NCI-H1436 (cell line): ENCODE measurements around the gene TSR3.
A peak's percentile ranks its signal among the peaks of the same experiment; 100 is the strongest.

Experiments
- DNase-seq: peaks from one replicate; lab custom pipeline; 2025; lab: John Stamatoyannopoulos, UW

Gene TSR3

DNA sequence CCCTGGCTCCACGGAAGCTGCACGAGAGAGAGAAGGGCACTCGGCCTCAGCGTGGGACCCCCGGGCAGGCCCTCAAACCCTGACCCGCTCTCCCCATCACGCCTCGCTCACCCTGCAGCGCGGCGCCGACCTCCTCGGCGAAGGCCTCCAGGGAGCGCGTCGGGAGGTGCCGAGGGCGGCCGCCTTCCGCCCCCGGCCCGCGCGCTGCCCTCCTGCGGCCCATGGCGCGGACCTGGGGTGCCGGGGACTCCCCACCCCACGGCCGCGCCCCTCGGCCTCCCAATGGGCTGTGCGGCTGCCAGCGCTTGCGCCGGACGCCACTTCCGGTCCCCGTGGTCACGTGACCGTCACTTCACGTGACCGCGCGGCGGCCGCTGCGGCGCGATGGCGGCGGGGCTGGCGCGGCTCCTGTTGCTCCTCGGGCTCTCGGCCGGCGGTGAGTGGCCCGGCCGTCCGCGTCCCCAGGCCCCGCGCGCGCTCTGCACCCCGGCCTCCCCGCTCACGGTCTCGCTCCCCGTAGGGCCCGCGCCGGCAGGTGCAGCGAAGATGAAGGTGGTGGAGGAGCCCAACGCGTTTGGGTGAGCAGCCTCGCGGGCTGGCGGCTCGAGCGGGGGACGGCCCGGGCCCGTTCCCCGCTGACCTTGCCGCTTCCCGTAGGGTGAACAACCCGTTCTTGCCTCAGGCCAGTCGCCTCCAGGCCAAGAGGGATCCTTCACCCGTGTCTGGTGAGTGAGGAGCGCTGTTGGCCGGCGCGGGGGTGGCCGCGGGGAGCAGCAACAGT is at the start of gene TSR3, which contains the start of gene GNPTG:
Gene TSR3, minus strand, starts transcription at position 297 of the 781 bp plus-strand sequence. Its CDS starts 74 bp downstream, at position 223.
Gene GNPTG, plus strand, starts transcription at position 350 of the 781 bp plus-strand sequence. Its CDS starts 35 bp downstream, at position 385.
- peak; percentile 82 for DNase-seq

DNA sequence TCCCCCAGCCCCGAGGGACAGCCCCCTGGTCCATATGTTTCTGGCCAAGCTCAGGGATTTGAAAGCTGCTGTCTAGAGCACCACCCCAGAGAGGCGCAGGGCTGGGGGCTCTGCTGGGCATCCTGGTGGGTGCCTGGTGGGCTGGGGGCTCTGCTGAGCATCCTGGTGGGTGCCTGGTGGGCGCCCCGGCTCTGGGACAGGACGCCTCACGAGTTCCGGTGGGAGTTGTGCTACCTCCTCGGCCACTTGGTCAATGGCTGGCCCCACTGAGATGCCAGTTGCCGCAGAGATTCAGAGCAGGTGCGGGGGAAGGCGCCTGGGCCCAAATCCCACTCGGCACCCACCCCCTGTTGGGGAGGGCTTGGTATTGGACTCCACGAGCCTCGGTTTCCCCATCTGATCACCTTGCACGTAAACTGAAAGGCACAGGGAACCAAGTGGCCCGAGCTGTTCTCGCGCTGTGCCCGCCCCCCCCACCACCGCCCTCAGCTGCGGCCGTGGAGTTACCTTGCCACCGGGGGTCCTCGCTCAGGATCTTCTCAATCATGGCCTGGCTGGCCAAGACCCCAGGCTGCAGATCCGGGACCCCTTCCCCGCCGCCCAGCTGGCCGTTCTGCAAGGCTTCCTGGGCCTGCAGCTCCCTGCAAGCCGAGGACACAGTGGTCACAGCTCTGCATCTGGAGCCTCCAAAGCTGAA is 49.5 kb upstream of the TSR3 start:
- no peak for DNase-seq

DNA sequence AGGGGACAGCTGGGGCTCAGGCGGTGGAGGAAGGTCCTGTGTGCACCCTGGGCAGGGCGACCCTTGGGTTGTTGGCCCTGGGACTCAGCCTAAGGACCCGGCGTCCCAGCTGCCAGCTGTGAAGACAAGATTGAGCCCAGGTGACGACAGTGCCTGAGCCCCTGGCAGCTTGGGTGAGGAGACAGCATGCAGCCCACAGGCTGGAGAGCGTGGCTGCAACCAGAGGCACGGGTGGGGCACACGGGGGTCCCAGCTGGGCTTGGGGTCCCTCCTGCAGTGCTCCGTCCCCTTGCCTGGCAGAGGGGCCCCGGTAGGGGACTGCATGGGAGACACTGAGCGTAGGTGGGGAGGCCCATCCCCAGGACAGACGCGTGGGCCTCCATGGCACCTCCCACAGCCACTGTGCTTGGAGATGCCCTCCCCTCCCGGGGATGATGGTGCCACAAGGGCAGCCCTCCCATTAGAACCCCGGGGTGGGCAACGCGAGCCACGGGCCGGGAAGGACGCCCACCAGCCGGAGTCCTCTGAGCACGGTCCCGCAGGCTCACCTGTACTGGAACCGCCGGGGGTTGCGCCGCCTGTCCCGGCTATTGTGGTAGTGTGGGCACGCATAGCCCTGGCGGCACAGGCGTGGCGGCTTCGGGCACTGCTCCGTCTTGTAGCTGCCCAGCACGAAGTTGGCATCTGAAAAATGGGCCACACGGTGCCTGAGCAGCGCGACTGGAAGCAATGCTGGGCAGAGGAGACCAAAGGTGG is 47.3 kb upstream of the TSR3 start:
- no peak for DNase-seq

DNA sequence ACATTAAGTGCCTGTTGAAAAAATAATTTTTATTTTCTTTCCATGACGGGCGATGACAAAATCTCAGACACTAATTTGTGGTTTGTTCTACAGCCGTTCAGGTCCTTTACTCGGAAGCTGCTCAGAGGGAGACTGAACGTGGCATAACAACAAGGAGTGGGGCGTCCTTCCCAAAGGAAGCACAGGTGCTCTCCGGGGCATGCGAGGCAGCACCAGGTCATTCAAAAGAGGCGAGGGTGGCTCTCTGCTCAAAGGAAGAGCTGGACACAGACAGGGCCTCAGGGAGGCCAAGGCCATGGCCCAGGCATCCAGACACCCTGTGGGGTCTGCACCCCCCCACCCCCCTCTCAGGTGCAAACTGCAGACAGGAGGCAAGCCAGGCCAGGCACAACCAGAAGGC is 46.7 kb upstream of the TSR3 start:
- DNase-seq, result no peak

DNA sequence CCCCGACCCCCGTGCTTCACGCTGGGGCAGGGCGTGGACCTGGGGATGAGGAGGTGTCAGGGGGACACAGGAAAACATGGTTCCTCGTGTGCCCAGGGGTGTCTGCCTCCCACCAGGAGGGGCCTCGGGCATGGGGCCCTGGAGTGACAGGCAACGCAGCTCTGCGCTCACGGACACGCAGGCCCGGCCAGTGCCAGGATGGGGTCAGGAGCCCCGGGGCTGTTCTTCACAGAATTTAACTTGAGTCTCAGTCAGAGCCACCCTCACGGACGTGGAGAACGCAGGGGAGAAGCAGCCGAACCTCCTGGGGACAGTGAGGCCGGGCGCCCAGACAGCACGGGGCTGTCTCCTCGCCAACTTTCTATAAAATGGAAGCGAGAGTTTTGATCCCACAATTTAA is 46.1 kb upstream of the TSR3 start:
- no peak for DNase-seq

DNA sequence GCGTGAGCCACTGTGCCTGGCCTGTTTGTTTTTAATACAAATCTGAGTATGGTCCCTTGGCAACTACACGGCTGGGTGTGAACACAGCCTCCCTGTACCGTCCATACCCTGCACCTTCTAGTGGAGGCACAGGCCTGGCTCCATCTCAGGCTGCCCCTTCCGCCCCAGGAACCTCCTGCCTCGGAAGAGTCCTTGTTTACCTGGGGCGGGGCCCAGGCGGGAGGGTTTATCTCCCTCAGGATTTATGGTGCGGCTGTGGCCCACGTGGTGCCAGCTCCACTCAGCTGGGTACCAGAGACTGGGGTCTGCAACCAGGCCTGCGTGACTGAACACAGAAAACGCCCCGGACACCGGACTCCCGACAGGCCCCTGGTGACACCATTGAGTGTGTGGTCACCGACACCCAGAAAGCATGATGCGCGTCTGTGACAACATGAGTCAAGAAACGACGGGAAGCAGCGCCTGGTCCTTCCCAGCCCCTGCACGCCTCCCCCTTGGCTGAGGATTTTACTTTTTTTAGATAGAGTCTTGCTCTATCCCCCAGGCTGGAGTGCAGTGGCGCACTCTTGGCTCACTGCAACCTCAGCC is 43.9 kb upstream of the TSR3 start:
- no peak for DNase-seq

DNA sequence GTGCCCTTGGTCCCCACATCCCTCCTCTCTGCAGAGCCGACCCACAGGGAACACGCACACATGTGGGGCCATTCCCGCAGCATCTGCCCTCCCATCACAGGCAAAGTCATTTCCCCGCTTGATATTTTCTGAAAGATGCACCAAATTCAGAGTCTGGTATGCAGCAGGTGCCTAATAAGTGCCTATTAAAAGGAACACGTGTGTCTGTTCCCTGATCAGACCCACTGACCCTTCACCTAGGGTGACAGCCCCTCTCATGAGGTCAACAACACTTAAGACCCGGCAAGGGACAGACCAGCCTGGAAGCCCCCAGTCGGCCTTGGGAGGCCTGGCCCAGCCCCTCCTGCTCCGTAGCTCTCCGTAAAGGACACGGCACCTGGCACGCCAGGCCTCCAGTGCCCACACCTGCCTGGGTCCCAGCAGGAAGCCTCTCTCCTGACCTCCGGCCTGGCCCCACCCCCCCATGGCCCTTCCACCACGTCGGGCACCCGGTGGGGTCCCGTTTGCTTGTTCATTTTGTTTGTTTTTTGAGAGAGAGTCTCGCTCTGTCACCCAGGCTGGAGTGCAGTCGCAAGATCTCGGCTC is 42.8 kb upstream of the TSR3 start:
- DNase-seq, result no peak

DNA sequence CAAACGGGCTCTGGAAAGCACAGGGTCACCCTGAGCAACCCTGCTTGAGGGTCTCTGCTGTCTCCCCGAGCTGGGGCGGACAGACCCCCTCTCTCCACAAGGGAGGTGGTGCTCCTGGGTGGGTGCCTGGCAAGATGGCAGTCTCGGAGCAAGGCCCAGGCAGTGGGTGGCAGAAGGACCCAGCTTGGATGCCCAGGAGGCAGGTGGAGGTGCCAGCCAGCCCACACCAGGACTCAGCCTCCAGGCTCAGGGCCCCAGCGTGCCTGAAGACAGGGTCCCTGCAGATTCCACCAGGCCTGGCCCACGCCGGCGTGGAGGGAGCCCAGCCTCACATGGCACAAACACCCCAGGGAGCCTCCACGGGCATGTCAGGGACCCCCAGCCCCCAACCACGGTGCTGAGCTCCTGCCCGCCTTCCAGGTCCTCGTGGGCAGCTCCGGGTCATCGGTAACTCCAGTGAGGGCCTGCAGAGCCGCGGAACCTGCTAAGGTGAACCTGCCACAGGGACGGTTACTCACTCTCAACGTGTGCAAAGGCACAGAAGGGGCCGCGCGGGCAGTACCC is 42.0 kb upstream of the TSR3 start:
- DNase-seq, result no peak

DNA sequence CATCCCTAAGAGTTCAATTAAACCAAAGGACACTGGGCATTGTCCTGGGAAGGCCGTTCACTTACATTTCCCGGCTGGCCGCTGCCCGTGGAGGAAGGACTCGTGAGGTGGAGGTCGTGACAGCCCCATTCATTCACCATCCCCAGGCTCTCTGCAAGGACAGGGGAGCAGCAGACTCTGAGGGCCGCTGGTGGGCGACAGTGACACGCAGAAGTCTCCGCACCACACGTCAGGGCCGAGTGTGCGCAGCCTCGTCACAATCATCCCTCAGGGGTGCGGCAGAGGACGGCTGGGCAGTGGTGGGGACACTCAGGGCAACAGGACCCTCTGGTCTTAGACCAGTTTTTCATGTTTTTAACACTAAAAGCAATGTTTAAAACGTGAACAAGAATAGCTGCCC is 41.1 kb upstream of the TSR3 start:
- no peak for DNase-seq

DNA sequence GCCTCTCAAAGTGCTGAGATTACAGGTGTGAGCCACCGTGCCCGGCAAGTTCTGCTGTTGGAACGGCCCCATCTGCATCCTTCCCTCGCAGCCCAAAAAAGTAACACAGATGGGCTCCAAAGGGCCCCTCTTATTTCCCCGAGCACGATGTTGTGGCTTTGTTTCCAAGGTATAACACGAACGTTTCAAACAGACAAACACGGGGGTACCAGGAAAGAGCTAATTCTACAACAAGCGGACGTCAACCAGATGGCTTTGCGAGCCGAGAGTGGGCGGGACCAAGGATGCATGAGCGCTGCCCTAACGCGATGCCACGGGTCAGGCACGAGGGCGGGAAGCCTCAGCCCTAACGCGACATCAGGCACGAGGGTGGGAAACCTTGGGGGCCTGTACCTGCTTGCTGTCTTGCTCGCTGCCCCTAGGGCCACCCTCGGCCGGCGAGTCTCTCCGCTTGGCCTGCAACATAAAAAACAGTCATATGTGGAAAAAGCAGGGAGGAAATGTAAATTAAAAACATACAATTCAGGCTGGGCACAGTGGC is 38.6 kb upstream of the TSR3 start:
- DNase-seq, result no peak

DNA sequence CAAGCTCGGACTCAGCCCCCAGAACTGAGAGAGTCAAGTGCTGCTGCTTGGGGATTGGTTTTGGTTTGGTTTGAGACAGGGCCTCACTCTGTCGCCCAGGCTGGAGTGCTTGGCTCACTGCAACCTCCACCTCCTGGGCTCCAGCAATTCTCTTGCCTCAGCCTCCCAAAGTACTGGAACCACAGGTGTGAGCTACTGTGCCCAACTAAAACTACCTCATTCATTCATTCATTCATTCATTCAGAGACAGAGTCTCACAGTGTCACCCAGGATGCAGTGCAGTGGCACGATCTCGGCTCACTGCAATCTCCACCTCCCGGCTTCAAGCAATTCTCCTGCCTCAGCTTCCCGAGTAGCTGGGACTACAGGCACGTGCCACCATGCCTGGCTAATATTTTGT is 38.1 kb upstream of the TSR3 start:
- no peak for DNase-seq

DNA sequence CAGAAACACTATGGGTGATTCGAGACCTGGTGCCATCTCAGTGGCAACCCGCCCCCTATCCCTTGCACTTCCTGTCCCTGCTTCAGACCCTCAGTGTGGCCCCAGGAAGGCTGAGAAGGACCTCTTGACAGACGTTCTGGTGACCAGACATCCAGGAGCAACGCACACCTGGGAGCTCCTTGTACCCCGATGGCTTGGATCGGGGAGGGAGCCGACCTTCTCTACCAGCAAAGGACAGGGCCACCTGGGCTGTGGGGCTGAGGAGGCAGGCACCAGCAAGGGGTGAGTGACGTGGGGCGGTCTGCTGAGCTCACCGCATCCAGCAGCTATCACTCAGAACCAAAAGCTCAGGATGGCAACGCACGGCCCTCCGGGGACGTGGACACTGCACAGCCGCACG is 35.7 kb upstream of the TSR3 start:
- no peak for DNase-seq

DNA sequence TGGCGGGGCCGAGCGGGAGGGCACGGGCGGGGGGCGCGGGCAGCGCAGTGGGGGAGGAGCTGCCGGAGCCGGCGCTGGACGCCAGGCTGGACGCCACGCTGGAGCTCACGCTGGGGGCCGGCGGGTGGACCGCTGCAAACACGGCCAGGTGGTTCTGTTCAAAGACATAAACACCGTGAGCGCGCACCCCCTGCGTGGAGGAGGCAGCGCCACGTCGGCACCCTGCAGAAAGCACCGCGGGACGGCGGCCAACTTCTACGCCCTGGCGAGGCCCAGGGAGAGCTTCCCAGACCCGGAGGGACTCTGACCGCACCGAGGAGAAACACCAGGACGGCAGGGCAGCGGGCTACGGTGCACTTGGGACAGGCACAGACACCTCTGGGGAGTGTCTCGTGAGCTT is 33.6 kb upstream of the TSR3 start:
- no peak for DNase-seq

DNA sequence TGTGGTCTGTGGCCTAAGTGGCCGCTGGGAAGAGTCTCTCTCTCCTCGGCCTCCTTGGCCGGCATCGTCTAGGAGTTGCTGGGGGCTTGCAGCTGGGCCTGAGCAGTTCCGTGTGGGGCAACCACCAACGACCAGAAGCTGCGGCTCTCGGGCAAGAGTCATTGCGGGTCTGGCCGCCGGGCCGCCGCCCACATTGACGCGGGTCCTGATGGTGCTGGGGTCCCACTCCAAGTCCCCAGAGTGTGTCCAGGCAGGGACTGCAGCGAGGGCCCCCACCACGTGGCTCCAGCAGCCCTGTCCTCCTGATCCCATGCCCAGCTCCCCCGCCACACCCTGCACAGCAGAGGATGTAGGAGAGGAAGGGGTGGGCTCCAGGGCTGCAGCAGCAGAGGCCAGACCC is 31.9 kb upstream of the TSR3 start:
- no peak for DNase-seq

DNA sequence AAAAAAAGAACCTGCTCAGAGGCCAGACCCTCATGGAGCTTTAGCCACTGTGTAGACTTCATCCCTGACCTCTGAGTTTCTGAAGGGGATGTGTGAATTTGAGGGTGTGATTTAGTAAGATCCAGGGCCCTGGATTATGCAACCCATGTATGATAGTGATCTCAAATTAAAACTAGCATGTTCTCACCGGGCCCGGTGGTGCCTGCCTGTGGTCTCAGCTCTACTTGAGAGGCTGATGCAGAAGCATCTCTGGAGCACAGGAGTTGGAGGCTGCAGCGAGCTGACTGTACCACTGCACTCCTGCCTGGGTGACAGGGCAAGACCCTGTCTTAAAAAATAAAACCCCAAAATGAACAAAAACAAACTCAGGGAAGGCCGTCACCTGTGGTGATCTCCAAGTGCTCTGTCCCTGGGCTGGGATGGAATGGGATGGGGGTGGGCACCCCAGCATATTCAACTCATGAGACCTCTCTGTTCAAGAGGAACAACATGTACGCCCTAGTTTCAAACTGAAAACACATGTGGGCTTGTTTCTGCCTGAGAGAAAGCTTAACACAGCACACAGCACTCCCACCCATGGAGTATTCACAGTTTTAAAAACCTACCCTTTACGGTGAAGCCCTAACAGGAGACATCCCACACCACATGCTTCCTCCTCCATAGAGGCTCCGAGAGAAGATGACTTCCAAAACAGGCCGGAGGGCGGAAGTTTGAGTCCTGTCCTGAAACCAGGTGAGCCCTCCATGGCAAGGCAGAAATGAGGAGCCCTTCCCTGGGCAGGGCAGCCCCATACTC is 30.1 kb upstream of the TSR3 start:
- no peak for DNase-seq

DNA sequence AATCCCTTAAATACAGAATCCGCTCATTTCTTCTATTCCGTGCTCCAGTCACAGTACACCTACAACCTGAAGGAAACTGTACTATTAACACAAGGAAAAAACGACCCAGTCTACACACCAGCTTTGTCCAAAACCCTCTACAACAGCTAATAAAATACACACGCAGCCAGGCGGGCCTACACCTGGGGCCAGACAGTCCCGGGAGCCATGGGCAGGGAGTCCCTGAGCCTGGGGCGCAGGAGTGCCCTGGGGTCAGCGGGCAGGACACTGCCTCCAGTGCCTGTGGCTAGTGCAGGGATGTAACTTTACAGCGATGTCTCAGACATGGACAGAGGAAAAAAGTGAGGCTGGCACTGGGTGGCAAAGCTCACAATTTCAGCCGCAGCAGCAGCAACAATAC is 28.5 kb upstream of the TSR3 start:
- no peak for DNase-seq

DNA sequence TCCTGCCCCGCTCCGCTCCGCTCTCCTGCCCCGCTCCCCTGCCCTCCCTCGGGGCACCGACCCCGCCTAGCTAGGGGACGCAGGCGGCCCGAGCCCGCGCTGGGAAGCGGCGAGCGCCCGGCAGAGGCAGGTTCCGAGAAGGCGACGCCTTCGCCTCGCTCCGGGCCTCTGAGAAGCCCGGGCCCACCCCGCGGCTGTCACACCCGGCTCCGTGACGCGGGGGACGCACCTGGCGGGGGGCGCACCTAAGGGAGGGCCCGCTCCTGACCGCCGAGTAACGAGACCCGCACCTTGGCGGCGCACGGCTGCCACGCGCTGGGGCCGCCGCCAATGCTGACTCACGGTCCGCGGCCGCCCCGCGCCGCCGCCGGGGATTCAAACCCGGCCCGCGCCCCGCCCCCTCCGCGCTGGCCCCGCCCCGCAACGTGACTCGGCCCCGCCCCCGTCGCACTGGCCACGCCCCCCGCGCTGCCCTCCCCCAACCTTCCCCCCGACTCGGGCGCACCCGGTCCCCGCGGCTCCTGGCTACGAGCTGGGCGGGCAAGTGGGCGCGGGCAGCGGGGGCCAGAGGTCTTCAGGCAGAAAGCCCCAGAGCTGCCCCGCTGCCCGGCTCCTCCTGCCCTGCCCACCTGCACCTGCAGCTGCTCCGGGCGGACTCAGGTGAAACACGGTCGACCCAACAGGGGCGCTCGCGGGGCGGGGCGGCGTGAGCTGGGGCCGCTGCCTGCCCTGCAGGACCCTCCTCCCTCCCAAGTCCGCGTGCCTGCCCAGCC is 27.8 kb upstream of the TSR3 start:
- peak; percentile 43 for DNase-seq

DNA sequence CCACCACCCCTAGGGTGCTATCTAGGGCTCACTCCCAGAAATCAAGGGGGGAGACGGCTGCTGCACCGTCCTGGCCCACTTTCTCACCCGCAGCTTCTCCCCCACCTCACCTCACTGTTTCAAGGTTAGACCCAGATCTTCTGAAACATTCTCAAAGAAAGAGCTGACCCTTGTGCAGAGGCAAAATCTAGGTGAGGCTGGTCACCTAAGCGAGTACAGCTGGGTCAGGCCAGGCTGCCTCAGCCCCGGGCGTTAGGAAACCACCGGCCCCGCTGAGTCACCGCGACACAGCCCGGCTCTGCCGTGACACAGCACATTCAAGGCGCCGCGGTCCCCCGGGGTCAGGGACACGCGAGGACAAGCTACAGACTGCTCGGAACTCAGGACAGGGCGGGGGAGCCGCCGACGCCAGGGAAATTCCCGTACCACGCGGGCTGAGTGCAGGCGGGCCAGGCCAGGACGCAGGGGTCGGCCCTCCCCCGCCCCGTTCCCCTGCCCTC is 27.2 kb upstream of the TSR3 start:
- peak; percentile 37 for DNase-seq

DNA sequence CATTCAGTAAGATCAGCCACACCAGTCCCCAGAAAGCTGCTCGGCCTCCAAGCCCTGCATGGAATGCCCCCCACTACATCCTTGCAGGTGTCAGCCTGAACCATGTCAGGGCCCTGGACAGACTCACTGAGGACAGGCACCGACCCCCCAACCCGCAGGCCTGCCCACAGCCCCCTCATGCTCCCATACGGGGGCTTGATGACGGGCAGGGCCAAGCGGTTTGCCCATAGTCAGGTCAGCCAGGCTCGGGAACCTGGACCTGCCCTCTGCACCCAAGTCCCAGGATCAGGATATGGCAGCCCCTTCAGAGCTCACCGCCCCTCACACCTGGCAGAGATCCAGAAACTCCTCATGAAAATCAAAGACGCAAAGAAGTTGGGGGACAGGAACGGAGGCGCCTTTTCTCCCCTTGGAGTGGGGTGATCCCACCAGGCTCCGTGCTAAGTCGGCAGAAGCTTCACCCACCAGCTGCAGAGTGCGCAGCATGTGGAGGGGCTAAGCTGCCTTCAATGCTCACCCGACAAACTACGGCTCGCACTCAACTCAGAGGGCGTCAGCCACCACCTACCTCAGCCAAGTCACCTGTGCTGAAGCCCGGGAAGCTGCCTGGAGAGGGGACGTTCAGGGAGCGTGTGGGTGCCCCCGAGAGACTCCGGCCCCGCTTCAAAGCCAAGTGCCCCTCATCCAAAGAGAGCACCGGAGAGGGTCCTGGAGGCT is 26.6 kb upstream of the TSR3 start:
- no peak for DNase-seq
